GM13977 (cell line): ENCODE data around the gene ADO.

Experiments used
- DNase-seq: peaks from one replicate; pipeline ENCODE4 v3.0.0; 2012; ENCODE audit warnings: low spot score
- CTCF ChIP-seq: IDR thresholded peaks from 2 replicates; pipeline ENCODE4 v1.5.1; 2012; ENCODE audit warnings: mild to moderate bottlenecking, control low read depth; ENCODE audit not compliant: insufficient read depth; ENCODE audit errors: extremely low read depth, missing control alignments
- in situ Hi-C: fragments of 300-500 bp; cut with MboI; formaldehyde crosslinking; loops from one replicate; pipeline ENCODE4 v1.12.0; 2022; ENCODE audit warnings: low sequenced_read_pairs, low pct_unique_long_range_greater_than_20kb, mixed read lengths, inconsistent platforms; ENCODE audit not compliant: unreplicated experiment

Gene ADO

GRCh38 chr10:62826273-62826672 lies 21.8 kb downstream of the ADO start:
- TF ChIP-seq CTCF, result no peak
- in situ Hi-C loops, result no loop called here
- DNase-seq, result no peak

- in situ Hi-C loops, result no loop called here
- TF ChIP-seq CTCF, result no peak
- DNase-seq, result no peak
These were observed 25.1 kb downstream of the ADO start for GRCh38 chr10:62829622-62830021.

- DNase-seq, result no peak
- no peak for TF ChIP-seq CTCF
- in situ Hi-C loops, result no loop called here
These were observed 26.2 kb downstream of the ADO start for GRCh38 chr10:62830679-62831078.

- DNase-seq, result no peak
- no peak for TF ChIP-seq CTCF
- in situ Hi-C loops, result no loop called here
These were observed 26.8 kb downstream of the ADO start for GRCh38 chr10:62831346-62831745.

- TF ChIP-seq CTCF, result no peak
- DNase-seq, result no peak
- in situ Hi-C loops, result no loop called here
These were observed 35.1 kb downstream of the ADO start for GRCh38 chr10:62839590-62839989.

GRCh38 chr10:62842983-62843382 lies 38.5 kb downstream of the ADO start:
- no peak for TF ChIP-seq CTCF
- in situ Hi-C loops, result no loop called here

GRCh38 chr10:62843600-62843999 lies 39.1 kb downstream of the ADO start:
- DNase-seq, result no peak
- no peak for TF ChIP-seq CTCF
- in situ Hi-C loops, result no loop called here

More at GRCh38 chr10:62842983-62843382, 38.5 kb downstream of the ADO start:
- no peak for DNase-seq
